Esophagus muscularis mucosa (tissue), 4 donors: ENCODE results near the gene COL11A2. TPM values are rescaled to one million over a fixed set of nuclear protein-coding genes. Genes with fewer than 3 reads are reported as not detected.

Source experiments
- DNase-seq: peaks from one replicate; pipeline ENCODE4 v3.0.0-alpha.2; 2017; ENCODE audit errors: extremely low spot score
- H3K27ac ChIP-seq, 4 donors: fragments of 200-600 bp; sonication (generic); replicated peaks in 1 of 4; 1 replicate in 3 of 4; 2 replicates in 1 of 4; pipeline ENCODE4 v1.5.1; 2016 to 2019; ENCODE audit warnings: mild to moderate bottlenecking in 1 of 4
- H3K27me3 ChIP-seq, 4 donors: fragments of 200-600 bp; sonication (generic); one replicate each; pipeline versions ENCODE4 v1.5.1 to v1.6.0; 2016 to 2019
- H3K36me3 ChIP-seq, 4 donors: fragments of 200-600 bp; sonication (generic); one replicate each; pipeline ENCODE4 v1.5.1; 2016 to 2019
- H3K4me1 ChIP-seq, 4 donors: fragments of 200-600 bp; sonication (generic); one replicate each; pipeline ENCODE4 v1.5.1; 2016 to 2019
- H3K4me3 ChIP-seq, 4 donors: fragments of 200-600 bp; sonication (generic); 1 replicate in 2 of 4; 2 replicates in 2 of 4; pipeline ENCODE4 v1.5.1; 2016 to 2019; ENCODE audit warnings: mild to moderate bottlenecking in 4 of 4, moderate library complexity in 1 of 4
- H3K9me3 ChIP-seq, 4 donors: fragments of 200-600 bp; sonication (generic); 1 replicate in 3 of 4; 2 replicates in 1 of 4; pipeline ENCODE4 v1.5.1; 2016 to 2019
- EP300 ChIP-seq: sonication (generic); formaldehyde crosslinking; IDR thresholded peaks from one replicate; pipeline ENCODE4 v1.6.1; 2017; ENCODE audit warnings: antibody characterized with exemption
- POLR2A ChIP-seq: fragments of 450-650 bp; IDR thresholded peaks from one replicate; pipeline ENCODE4 v1.6.1; 2017; ENCODE audit warnings: antibody characterized with exemption, moderate library complexity, mild to moderate bottlenecking, low read depth
- POLR2AphosphoS5 ChIP-seq, 2 donors: sonication (generic); formaldehyde crosslinking; IDR thresholded peaks; one replicate each; pipeline ENCODE4 v1.6.1; 2017; ENCODE audit warnings: antibody characterized with exemption in 2 of 2
- WGBS: methylation state at CpG from one replicate; pipeline ENCODE4 v1.1.5; 2018; 5-methylcytosine and 5-hydroxymethylcytosine counted together
- intact Hi-C: fragments of 100-400 bp; cut with DNase I; formaldehyde crosslinking; loops from one replicate; pipeline ENCODE4 v1.15.1; 2023
- total RNA-seq, 4 donors: library from RNA; depleted of rRNA; stranded (reverse); fragments of >200 nt; gene quantifications; one replicate each; pipeline versions ENCODE4 v1.1.0 to v1.2.1, GENCODE V29; 2016
- TF ChIP-seq, protein P1 (sequence below), 3 experiments: fragments of 200-600 bp in 2 of 3; fragments of 450-650 bp in 1 of 3; sonication (generic) in 2 of 3; IDR thresholded peaks; one replicate each; pipeline ENCODE4 v1.5.1; 2017 to 2019; ENCODE audit warnings: antibody characterized with exemption in 3 of 3, mild to moderate bottlenecking in 2 of 3, moderate library complexity in 1 of 3

Gene COL11A2
- total RNA-seq, 4 donors from 2014 or later = 0.17 to 1.1 (median 0.19) TPM; not detected in 1

DNA sequence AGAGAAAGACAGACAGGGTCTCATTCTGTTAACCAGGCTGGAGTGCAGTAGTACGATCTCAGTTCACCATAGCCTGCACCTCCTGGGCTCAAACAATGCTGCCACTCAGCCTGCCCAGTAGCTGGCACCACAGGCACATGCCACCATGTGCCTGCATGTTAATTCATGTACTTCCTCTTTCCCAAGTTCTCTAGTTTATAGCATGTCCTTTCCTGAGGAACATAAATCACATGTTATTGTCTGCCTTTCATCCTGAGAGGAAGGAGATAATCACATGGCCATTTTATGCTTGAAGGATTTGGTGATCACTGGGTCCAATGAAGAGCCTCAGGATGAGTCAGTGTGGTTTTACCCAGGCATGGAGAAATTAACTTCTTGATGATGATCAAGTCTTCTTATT lies 47.9 kb downstream of the COL11A2 start:
- no peak overlapping the region for H3K4me3 ChIP-seq
- no peaks in the 10 kb centered on the region for H3K36me3 ChIP-seq
- 47% methylated on average over 1 of the region's 1 CpG for whole genome bisulfite sequencing
- no peaks in the 10 kb centered on the region for H3K4me1 ChIP-seq
- DNase-seq = no peak
- no peaks in the 10 kb centered on the region for H3K9me3 ChIP-seq
- H3K27ac ChIP-seq = no peak overlapping the region
- TF ChIP-seq EP300 = no peak
- TF ChIP-seq, protein P1, sequence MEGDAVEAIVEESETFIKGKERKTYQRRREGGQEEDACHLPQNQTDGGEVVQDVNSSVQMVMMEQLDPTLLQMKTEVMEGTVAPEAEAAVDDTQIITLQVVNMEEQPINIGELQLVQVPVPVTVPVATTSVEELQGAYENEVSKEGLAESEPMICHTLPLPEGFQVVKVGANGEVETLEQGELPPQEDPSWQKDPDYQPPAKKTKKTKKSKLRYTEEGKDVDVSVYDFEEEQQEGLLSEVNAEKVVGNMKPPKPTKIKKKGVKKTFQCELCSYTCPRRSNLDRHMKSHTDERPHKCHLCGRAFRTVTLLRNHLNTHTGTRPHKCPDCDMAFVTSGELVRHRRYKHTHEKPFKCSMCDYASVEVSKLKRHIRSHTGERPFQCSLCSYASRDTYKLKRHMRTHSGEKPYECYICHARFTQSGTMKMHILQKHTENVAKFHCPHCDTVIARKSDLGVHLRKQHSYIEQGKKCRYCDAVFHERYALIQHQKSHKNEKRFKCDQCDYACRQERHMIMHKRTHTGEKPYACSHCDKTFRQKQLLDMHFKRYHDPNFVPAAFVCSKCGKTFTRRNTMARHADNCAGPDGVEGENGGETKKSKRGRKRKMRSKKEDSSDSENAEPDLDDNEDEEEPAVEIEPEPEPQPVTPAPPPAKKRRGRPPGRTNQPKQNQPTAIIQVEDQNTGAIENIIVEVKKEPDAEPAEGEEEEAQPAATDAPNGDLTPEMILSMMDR (IDR thresholded peaks at IDR 0.05) = no peak
- no peak for TF ChIP-seq POLR2AphosphoS5 (IDR thresholded peaks at IDR 0.05)
- no peak for TF ChIP-seq POLR2A
- peaks cover 0 to 34% (median 6%) of the 10 kb centered on the region in 4 donors for H3K27me3 ChIP-seq
- intact Hi-C loops = no loop called here

DNA sequence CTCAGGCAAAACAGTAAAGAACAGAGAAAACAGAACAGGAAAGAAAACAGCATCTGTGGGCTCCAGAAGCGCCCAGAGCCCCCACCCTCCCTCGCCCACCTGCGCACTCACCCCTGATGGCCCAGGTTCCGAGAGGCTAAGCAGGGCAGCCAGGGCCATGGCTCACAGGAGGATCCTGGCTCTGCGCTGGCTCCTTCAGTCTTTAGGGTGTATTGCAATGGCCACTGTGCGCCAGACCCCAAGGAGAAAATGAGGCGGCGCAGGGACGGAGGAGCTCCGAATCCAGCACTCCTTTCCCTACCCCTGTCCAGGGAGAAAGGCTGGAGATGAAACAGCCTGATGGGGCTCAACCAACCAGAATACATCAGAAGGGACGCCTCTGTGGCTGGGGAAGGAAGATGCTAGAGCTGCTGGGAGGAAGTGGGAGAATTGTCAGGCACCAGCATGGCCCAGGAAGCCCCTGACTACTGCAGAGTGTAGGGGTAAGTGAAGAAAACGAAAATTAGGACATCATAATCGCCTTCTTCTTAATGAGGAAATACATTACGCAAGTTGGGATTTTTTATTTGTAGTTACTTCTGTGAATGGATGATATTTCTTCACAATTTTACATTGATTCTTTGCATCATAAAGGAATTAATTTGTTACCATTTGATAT lies 49.0 kb downstream of the COL11A2 start:
- WGBS = 71% methylated on average over 14 of the region's 14 CpGs
- no peak overlapping the region for H3K27ac ChIP-seq
- DNase-seq = no peak
- H3K9me3 ChIP-seq = no peaks in the 10 kb centered on the region
- H3K36me3 ChIP-seq = no peaks in the 10 kb centered on the region
- no peaks in the 10 kb centered on the region for H3K4me1 ChIP-seq
- H3K27me3 ChIP-seq = peaks cover 0 to 34% (median 3%) of the 10 kb centered on the region in 4 donors
- intact Hi-C loops = no loop called here
- TF ChIP-seq EP300 (no peak), POLR2AphosphoS5 (IDR thresholded peaks at IDR 0.05) (no peak), POLR2A (no peak)
- TF ChIP-seq, protein P1 (IDR thresholded peaks at IDR 0.05) = no peak
- no peak overlapping the region for H3K4me3 ChIP-seq

DNA sequence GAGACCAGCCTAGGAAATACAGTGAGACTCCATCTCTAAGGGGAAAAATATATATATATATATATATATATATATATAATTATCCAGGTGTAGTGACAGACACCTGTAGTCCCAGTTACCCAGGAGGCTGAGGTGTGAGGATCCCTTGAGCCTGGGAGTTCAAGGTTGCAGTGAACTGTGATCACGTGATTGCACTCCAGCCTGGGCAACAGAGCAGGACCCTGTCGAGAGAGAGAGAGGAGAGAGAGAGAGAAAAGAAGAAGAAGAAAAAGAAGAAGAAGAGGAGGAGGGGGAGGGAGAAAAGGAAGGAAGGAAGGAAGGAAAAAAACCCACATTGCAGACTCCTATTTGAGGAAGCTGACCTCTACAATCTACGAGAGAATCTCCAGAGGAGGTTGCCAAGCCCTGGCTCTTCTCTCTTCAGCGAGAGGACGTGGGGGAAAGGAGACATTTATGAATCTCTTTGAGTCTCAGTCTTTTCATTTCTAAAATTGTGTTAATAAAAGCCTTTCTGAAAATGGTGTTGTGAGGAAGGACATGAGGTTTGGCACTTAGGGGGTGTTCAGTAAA lies 49.7 kb downstream of the COL11A2 start:
- no peaks in the 10 kb centered on the region for H3K4me1 ChIP-seq
- peaks cover 0 to 39% (median 3%) of the 10 kb centered on the region in 4 donors for H3K27me3 ChIP-seq
- no peaks in the 10 kb centered on the region for H3K36me3 ChIP-seq
- H3K9me3 ChIP-seq = no peaks in the 10 kb centered on the region
- DNase-seq = no peak
- no peak for TF ChIP-seq EP300
- TF ChIP-seq, protein P1 (IDR thresholded peaks at IDR 0.05) = no peak
- no peak for TF ChIP-seq POLR2AphosphoS5 (IDR thresholded peaks at IDR 0.05)
- no peak for TF ChIP-seq POLR2A
- no peak overlapping the region for H3K27ac ChIP-seq
- no peak overlapping the region for H3K4me3 ChIP-seq
- WGBS = 53% methylated on average over 5 of the region's 5 CpGs
- intact Hi-C loops = no loop called here

DNA sequence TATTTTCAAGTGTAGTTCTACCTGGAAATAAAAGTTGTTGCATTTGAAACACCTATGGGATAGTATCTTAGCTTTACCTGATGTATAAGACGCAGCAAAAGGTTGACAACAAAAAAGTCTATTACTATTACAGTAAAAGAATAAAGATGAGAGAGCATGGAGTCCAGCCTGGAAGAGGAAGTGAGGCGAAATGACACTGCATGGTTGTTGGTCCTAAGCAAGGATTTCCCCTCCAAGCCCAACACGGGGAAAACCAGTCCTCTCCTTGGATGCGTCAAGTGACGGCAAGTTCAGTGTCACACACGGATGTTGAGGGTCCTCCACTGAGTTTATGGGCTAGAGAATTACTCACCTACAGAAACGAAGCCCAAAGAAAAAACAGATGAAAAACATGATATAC lies 51.7 kb downstream of the COL11A2 start:
- H3K4me1 ChIP-seq = no peaks in the 10 kb centered on the region
- no peak overlapping the region for H3K4me3 ChIP-seq
- no peaks in the 10 kb centered on the region for H3K9me3 ChIP-seq
- no peak overlapping the region for H3K27ac ChIP-seq
- TF ChIP-seq POLR2A (no peak), POLR2AphosphoS5 (IDR thresholded peaks at IDR 0.05) (no peak), EP300 (no peak)
- TF ChIP-seq, protein P1 (IDR thresholded peaks at IDR 0.05) = no peak
- 82% methylated on average over 7 of the region's 7 CpGs for WGBS
- DNase-seq = no peak
- H3K36me3 ChIP-seq = no peaks in the 10 kb centered on the region
- intact Hi-C loops = no loop called here
- H3K27me3 ChIP-seq = peaks cover 0 to 34% (median 3%) of the 10 kb centered on the region in 4 donors
